Measurements from ENCODE around the gene MIX23. TPM values are rescaled to one million over a fixed set of nuclear protein-coding genes. Genes with fewer than 3 reads are reported as not detected.
"Not testable (repeated sequence)": the region's sequence is repeated elsewhere in the genome, so short reads cannot be mapped to it uniquely, and the experiment has no call there.

The MIX23 gene
- total RNA-seq, 1 donor from 2014 or later = 19.1 TPM

- DNase-seq (ENCODE audit: low spot score) = no peak
- ATAC-seq = peak; percentile 70
Measured at GRCh38 chr3:122392868-122393844, 10.1 kb upstream of the MIX23 start.

- DNase-seq (ENCODE audit: low spot score) (no peak), ATAC-seq (peak; percentile 77)
Measured at GRCh38 chr3:122391681-122392446, 8.8 kb upstream of the MIX23 start.

- DNase-seq (ENCODE audit: low spot score) (no peak), ATAC-seq (peak; percentile 36)
Measured at GRCh38 chr3:122390665-122391064, 7.6 kb upstream of the MIX23 start.

GRCh38 chr3:122389892-122390291, 6.9 kb upstream of the MIX23 start:
- ATAC-seq = peak; percentile 30

GRCh38 chr3:122389197-122389596, 6.2 kb upstream of the MIX23 start:
- DNase-seq (ENCODE audit: low spot score) (no peak), ATAC-seq (no peak)

More at GRCh38 chr3:122389892-122390291, 6.9 kb upstream of the MIX23 start:
- no peak for DNase-seq (ENCODE audit: low spot score)

- ATAC-seq = no peak
- DNase-seq (ENCODE audit: low spot score) = no peak
Measured at GRCh38 chr3:122387709-122388108, 4.7 kb upstream of the MIX23 start.

GRCh38 chr3:122383771-122384697, 1.0 kb upstream of the MIX23 start, which contains the start of gene FAM162A:
Gene FAM162A (plus strand): TSS chr3:122384182. CDS start chr3:122384266, 84 bp downstream.
- DNase-seq (ENCODE audit: low spot score) = peak; percentile 97
- peak; percentile 94 for ATAC-seq

GRCh38 chr3:122377975-122378374, 5.1 kb downstream of the MIX23 start:
- ATAC-seq (no peak), DNase-seq (ENCODE audit: low spot score) (no peak)

- ATAC-seq (peak; percentile 69), DNase-seq (ENCODE audit: low spot score) (no peak)
Measured at GRCh38 chr3:122374034-122374433, 9.0 kb downstream of the MIX23 start.

GRCh38 chr3:122366379-122366749, 16.7 kb downstream of the MIX23 start:
- ATAC-seq (no peak), DNase-seq (ENCODE audit: low spot score) (no peak)

GRCh38 chr3:122365582-122366378, 17.3 kb downstream of the MIX23 start:
- peak; percentile 87 for ATAC-seq
- DNase-seq (ENCODE audit: low spot score) = not testable (repeated sequence)

GRCh38 chr3:122365073-122365472, 18.0 kb downstream of the MIX23 start:
- DNase-seq (ENCODE audit: low spot score) = no peak
- ATAC-seq = no peak

- ATAC-seq (no peak), DNase-seq (ENCODE audit: low spot score) (no peak)
Measured at GRCh38 chr3:122364490-122364889, 18.5 kb downstream of the MIX23 start.

- DNase-seq (ENCODE audit: low spot score) (no peak), ATAC-seq (no peak)
Measured at GRCh38 chr3:122362026-122362425, 21.0 kb downstream of the MIX23 start.

GRCh38 chr3:122358703-122359032, 24.4 kb downstream of the MIX23 start:
- DNase-seq (ENCODE audit: low spot score) (no peak), ATAC-seq (no peak)

- DNase-seq (ENCODE audit: low spot score) (no peak), ATAC-seq (no peak)
Measured at GRCh38 chr3:122357828-122358702, 25.0 kb downstream of the MIX23 start.

GRCh38 chr3:122356402-122356801, 26.6 kb downstream of the MIX23 start:
- peak; percentile 55 for DNase-seq (ENCODE audit: low spot score)
- ATAC-seq = peak; percentile 81

GRCh38 chr3:122355612-122356011, 27.4 kb downstream of the MIX23 start:
- DNase-seq (ENCODE audit: low spot score) = no peak
- no peak for ATAC-seq

GRCh38 chr3:122353893-122354401, 29.1 kb downstream of the MIX23 start:
- DNase-seq (ENCODE audit: low spot score) (no peak), ATAC-seq (no peak)

All from left lobe of liver (tissue), 2 donors.